Cardiac fibroblast (primary cell): ENCODE results near the gene TP53TG3.
"Not testable (repeated sequence)": the region's sequence is repeated elsewhere in the genome, so short reads cannot be mapped to it uniquely, and the experiment has no call there.

Experiments
- DNase-seq, 2 donors: peaks; one replicate each; pipeline versions ENCODE4 v3.0.0 to v3.0.0-alpha.2; 2010; ENCODE audit warnings: low read depth in 2 of 2
- H3K4me3 ChIP-seq, 2 donors: replicated peaks in 1 of 2; 1 replicate in 1 of 2; 2 replicates in 1 of 2; pipeline ENCODE4 v1.5.1; 2011; ENCODE audit warnings: low read depth in 2 of 2, low read length in 2 of 2, mild to moderate bottlenecking in 2 of 2, moderate library complexity in 1 of 2

Gene TP53TG3

GRCh38 chr16:32676065-32676464, at the start of gene TP53TG3:
Gene TP53TG3 (minus strand): TSS chr16:32676165. CDS start chr16:32676097, 68 bp downstream.
- not testable (repeated sequence) for DNase-seq

GRCh38 chr16:32650876-32651275, 25.1 kb downstream of the TP53TG3 start:
- not testable (repeated sequence) for DNase-seq, H3K4me3 ChIP-seq

More at GRCh38 chr16:32676065-32676464, at the start of gene TP53TG3:
- not testable (repeated sequence) for H3K4me3 ChIP-seq

GRCh38 chr16:32647562-32647961, 28.4 kb downstream of the TP53TG3 start:
- not testable (repeated sequence) for DNase-seq, H3K4me3 ChIP-seq

GRCh38 chr16:32646780-32647179, 29.2 kb downstream of the TP53TG3 start:
- not testable (repeated sequence) for H3K4me3 ChIP-seq, DNase-seq

- DNase-seq, H3K4me3 ChIP-seq: not testable (repeated sequence)
Measured at GRCh38 chr16:32646177-32646576, 29.8 kb downstream of the TP53TG3 start.

- DNase-seq, H3K4me3 ChIP-seq: not testable (repeated sequence)
Measured at GRCh38 chr16:32645278-32645908, 30.6 kb downstream of the TP53TG3 start.

GRCh38 chr16:32644715-32645114, 31.2 kb downstream of the TP53TG3 start:
- H3K4me3 ChIP-seq, DNase-seq: not testable (repeated sequence)

- DNase-seq, H3K4me3 ChIP-seq: not testable (repeated sequence)
Measured at GRCh38 chr16:32637614-32638013, 38.4 kb downstream of the TP53TG3 start.

- not testable (repeated sequence) for DNase-seq, H3K4me3 ChIP-seq
Measured at GRCh38 chr16:32632096-32632495, 43.9 kb downstream of the TP53TG3 start.
